AG10803 (cell line): Measurements from ENCODE around the gene NR1H3.

ENCODE experiments used
- DNase-seq: peaks from one replicate; pipeline ENCODE4 v3.0.0; 2010; ENCODE audit warnings: low read depth
- H3K4me3 ChIP-seq: 2 replicates; pipeline ENCODE4 v1.5.1; 2011; ENCODE audit warnings: mild to moderate bottlenecking, low read length, control low read depth
- CTCF ChIP-seq: conservative IDR thresholded peaks from 2 replicates; pipeline ENCODE4 v1.5.1; 2011; ENCODE audit warnings: mild to moderate bottlenecking, low read length, control low read depth, inconsistent platforms

NR1H3 gene

GRCh38 chr11:47260366-47260765 lies 2.6 kb downstream of the NR1H3 start:
- H3K4me3 ChIP-seq, result no peak overlapping the region
- no peak for DNase-seq

DNA sequence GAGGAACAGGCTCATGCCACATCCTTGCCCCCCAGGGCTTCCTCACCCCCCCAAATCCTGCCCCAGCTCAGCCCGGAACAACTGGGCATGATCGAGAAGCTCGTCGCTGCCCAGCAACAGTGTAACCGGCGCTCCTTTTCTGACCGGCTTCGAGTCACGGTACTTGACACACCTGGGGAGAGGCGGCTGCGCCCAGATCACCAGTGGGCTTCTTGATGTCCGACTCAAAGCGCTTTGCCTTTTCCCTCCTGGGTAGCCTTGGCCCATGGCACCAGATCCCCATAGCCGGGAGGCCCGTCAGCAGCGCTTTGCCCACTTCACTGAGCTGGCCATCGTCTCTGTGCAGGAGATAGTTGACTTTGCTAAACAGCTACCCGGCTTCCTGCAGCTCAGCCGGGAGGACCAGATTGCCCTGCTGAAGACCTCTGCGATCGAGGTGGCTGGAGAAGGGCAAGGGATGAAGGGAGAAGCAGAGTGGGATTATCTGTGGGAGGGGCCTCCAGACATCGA lies 3.5 kb downstream of the NR1H3 start:
- H3K4me3 ChIP-seq, result no peak overlapping the region
- TF ChIP-seq CTCF, result no peak
- DNase-seq, result no peak

More at GRCh38 chr11:47260366-47260765, 2.6 kb downstream of the NR1H3 start:
- TF ChIP-seq CTCF, result no peak

- TF ChIP-seq CTCF, result no peak
- no peak overlapping the region for H3K4me3 ChIP-seq
- DNase-seq, result no peak
Measured at GRCh38 chr11:47264119-47264518, 6.3 kb downstream of the NR1H3 start.

DNA sequence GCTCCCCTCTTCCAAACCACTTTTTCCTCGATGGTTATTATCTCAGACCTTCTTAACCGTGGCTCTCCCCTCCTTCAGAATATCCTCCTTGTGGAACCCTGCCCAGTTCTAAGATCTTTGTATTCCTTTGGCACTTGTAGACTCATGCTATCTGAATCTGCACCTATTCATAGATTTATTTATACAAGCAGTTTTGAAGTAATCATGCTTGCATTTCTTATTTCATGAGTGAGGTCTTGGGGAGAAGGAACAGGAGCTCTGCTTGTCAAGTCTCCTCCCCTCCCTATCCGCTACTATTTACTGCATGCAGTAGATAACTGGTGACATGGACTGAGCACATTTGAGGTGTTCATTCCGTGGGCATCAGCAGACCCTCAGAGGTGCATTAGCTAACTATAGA lies 6.7 kb downstream of the NR1H3 start:
- no peak overlapping the region for H3K4me3 ChIP-seq
- no peak for DNase-seq
- no peak for TF ChIP-seq CTCF

DNA sequence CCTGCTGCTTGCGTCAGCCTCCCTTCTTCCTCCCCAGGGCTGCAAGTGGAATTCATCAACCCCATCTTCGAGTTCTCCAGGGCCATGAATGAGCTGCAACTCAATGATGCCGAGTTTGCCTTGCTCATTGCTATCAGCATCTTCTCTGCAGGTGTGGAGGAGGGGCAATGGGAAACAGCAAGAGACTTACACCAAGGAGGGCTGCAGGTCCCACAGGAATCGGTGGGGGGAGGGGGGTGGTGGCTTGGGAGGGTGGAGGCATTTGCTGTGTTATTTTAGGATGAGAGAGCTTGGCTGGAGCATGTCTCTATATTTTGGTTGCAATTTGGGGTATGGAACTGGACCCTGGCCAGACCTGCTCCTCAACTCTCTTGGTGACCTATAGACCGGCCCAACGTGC lies 10.1 kb downstream of the NR1H3 start:
- no peak for TF ChIP-seq CTCF
- no peak overlapping the region for H3K4me3 ChIP-seq
- no peak for DNase-seq

- 0 out of 2 replicates have a peak overlapping the region, but pooled peaks have one; percentile 5 for H3K4me3 ChIP-seq
- TF ChIP-seq CTCF, result no peak
- DNase-seq, result no peak
Measured at GRCh38 chr11:47268448-47269001, 10.7 kb downstream of the NR1H3 start.

DNA sequence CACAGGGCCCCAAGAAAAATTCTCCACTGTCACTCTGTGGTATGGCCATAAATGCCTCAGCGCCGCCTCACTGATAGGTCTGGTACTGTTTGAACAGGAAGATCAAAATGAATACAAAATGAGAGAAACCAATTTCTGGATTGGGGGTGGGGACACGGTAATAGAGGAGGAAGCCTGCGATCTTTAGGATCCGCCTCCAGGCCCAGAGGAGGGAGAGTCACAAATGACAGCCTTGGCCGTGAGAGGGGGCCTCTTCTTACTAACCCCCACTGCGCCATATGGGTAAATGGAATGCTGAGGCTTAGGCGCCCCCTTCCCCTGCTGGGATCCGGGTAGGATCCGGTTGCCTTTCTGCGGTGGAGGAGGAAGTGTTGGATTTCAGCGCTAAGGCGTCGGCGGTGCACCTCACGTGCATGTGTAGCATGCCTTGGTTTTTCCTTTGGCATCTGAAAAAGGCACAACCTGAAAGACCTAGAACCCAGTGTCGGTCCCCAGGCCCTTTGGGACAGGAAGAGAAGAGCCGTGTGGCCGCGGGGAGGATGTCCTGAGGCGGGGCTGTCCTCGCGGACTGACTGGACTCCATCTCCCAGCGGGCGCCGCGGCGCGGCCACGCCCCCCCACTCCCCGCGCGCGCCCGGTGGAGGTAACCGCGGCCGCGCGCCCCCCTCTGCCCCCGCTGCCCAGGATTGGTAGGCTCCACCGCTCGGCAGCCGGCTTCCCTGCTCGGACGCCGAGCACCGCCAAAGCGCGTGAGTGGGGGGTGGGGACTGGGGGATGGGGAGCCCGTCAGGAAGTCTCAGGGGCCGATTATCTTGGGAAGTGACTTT lies 11.4 kb downstream of the NR1H3 start:
- H3K4me3 ChIP-seq, result peak overlapping the region; percentile 83
- DNase-seq, result peak; percentile 89
- TF ChIP-seq CTCF, result peak; percentile 36
